Fibroblast of mammary gland (primary cell): ENCODE data around the gene DNAJB4.

Experiments used
- DNase-seq: peaks from one replicate; pipeline ENCODE4 v3.0.0-alpha.2; 2010; ENCODE audit warnings: low read depth
- H3K4me3 ChIP-seq: 2 replicates; pipeline ENCODE4 v1.5.1; 2011; ENCODE audit warnings: low read depth, mild to moderate bottlenecking, low read length, moderate library complexity; ENCODE audit not compliant: control insufficient read depth
- TF ChIP-seq, protein P1 (sequence below): conservative IDR thresholded peaks from 2 replicates; pipeline ENCODE4 v1.5.1; 2011; ENCODE audit warnings: low read depth, low read length, inconsistent platforms; ENCODE audit not compliant: control insufficient read depth, insufficient read depth

The DNAJB4 gene

GRCh38 chr1:78043436-78043835 lies 38.7 kb downstream of the DNAJB4 start:
- TF ChIP-seq, protein P1, sequence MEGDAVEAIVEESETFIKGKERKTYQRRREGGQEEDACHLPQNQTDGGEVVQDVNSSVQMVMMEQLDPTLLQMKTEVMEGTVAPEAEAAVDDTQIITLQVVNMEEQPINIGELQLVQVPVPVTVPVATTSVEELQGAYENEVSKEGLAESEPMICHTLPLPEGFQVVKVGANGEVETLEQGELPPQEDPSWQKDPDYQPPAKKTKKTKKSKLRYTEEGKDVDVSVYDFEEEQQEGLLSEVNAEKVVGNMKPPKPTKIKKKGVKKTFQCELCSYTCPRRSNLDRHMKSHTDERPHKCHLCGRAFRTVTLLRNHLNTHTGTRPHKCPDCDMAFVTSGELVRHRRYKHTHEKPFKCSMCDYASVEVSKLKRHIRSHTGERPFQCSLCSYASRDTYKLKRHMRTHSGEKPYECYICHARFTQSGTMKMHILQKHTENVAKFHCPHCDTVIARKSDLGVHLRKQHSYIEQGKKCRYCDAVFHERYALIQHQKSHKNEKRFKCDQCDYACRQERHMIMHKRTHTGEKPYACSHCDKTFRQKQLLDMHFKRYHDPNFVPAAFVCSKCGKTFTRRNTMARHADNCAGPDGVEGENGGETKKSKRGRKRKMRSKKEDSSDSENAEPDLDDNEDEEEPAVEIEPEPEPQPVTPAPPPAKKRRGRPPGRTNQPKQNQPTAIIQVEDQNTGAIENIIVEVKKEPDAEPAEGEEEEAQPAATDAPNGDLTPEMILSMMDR, result no peak
- DNase-seq, result no peak
- H3K4me3 ChIP-seq, result no peak overlapping the region

DNA sequence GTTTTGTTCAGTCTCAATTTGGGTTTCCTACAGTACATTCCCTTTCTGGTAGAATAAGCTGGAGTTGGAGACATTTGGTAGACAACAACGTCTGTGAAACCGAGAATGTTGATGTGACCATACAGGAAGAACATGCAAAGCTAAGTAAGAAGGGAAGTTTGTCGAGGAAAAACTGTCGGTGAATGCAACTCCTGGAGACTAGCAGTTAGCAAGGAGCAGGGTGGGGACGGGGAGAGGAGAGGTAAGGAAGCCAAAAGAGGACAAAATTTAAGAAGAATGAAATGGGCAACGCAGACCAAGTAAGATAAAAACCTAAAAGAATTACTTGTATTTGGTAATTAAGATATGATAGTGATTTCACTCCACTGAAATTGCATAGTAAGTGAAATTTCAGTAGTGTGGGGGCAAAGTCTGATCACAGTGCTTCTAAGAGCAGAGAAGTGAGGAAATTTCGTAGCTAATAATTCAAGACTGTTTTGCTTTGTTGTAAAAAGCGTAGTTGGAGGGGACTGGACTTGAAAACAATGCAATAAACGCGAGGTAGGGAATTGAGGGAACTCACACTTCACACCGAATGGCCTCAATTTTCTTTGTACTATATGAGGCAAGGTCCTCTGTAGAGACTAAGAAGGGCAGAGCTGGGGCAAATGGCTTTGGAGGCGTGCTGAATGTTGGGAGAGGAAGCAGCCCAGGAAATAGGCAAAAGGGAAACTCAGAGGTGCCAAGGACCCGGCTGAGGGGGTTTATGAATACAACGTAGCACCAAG lies 40.2 kb downstream of the DNAJB4 start:
- H3K4me3 ChIP-seq, result peak overlapping the region; percentile 46
- TF ChIP-seq, protein P1, result no peak
- DNase-seq, result peak; percentile 41

GRCh38 chr1:78045563-78045925 lies 40.8 kb downstream of the DNAJB4 start:
- H3K4me3 ChIP-seq, result peak overlapping the region; percentile 46
- TF ChIP-seq, protein P1, result no peak
- peak; percentile 27 for DNase-seq

- DNase-seq, result peak; percentile 56
- H3K4me3 ChIP-seq, result peak within 1 kb of the TSS; percentile 46
- TF ChIP-seq, protein P1, result no peak
These were observed 41.4 kb downstream of the DNAJB4 start, which contains the start of gene GIPC2 for GRCh38 chr1:78045926-78046778. Gene GIPC2, plus strand, starts transcription at chr1:78045966. Its CDS starts 129 bp downstream, at chr1:78046095.

DNA sequence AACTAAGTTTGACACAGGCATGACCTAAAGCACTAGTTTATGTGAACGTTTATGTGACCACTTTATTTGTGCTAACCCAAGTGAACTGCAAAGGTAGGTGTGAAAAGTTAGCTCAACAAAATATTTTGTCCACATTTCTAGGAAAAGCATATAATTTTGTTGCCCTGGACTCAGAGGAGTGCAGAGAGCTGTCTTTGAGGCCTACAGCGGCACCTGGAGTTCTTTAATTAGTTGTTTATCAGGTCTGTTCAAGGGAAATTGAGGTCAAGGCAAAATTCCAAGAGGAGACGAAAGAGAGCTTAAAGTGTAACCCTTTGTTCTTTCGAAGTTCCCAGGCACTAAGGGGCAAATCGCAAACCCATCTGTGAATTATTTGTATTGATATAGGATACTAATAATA lies 42.4 kb downstream of the DNAJB4 start:
- TF ChIP-seq, protein P1, result no peak
- no peak overlapping the region for H3K4me3 ChIP-seq
- DNase-seq, result no peak

- no peak overlapping the region for H3K4me3 ChIP-seq
- no peak for DNase-seq
- TF ChIP-seq, protein P1, result no peak
These were observed 42.9 kb downstream of the DNAJB4 start for GRCh38 chr1:78047631-78048030.
